SK-N-SH (cell line): Measurements from ENCODE around the gene BBS9. TPM values are rescaled to one million over a fixed set of nuclear protein-coding genes. Genes with fewer than 3 reads are reported as not detected.

Experiments used
- CTCF ChIA-PET: fragments of 300-600, 350-600 bp; formaldehyde crosslinking; extraction: SDS; loops from one replicate; lab custom pipeline; 2021; lab: Yijun Ruan, JAX
- POLR2A ChIA-PET: fragments of 350-600 bp; sonication (Branson Sonifier 250); formaldehyde crosslinking; extraction: SDS; loops from one replicate; lab custom pipeline; 2020; ENCODE audit warnings: antibody characterized with exemption, inconsistent platforms; lab: Yijun Ruan, JAX
- DNase-seq: peaks from one replicate; pipeline ENCODE4 v3.0.0; 2012
- H2AFZ ChIP-seq: fragments of 200-600 bp; sonication (generic); 2 replicates; pipeline ENCODE4 v1.8.1; 2016; ENCODE audit warnings: antibody characterized with exemption, mild to moderate bottlenecking, low read depth
- H3F3A ChIP-seq: fragments of 200-600 bp; sonication (generic); replicated peaks from 2 replicates; pipeline ENCODE3; 2016; ENCODE audit warnings: antibody characterized with exemption, mild to moderate bottlenecking; ENCODE audit not compliant: insufficient read depth
- H3K27ac ChIP-seq, 2 experiments: fragments of 200-500 bp in 1 of 2; fragments of 200-600 bp in 1 of 2; sonication (Bioruptor generic) in 1 of 2; sonication (generic), shearing (Covaris generic) in 1 of 2; 2 replicates each; pipeline versions ENCODE4 v1.5.1 to v1.6.1; 2014 to 2016; ENCODE audit warnings: low read depth in 2 of 2, inconsistent platforms in 1 of 2, low read length in 1 of 2, mild to moderate bottlenecking in 1 of 2, mixed read lengths in 1 of 2
- H3K27me3 ChIP-seq: fragments of 200-600 bp; sonication (generic), shearing (Covaris generic); 2 replicates; pipeline ENCODE4 v1.6.1; 2016; ENCODE audit warnings: mixed run types; ENCODE audit not compliant: insufficient read depth
- H3K36me3 ChIP-seq, 2 experiments: fragments of 200-500 bp in 1 of 2; fragments of 200-600 bp in 1 of 2; sonication (Bioruptor generic) in 1 of 2; sonication (generic) in 1 of 2; replicated peaks in 1 of 2; 2 replicates each; pipeline versions ENCODE3 to v1.5.1; 2014 to 2016; ENCODE audit warnings: low read length in 1 of 2, mild to moderate bottlenecking in 1 of 2; ENCODE audit not compliant: insufficient read depth in 2 of 2, control insufficient read depth in 1 of 2
- H3K4me1 ChIP-seq, 2 experiments: fragments of 200-500 bp in 1 of 2; fragments of 200-600 bp in 1 of 2; sonication (Bioruptor generic) in 1 of 2; sonication (generic), shearing (Covaris generic) in 1 of 2; 2 replicates each; pipeline versions ENCODE4 v1.5.1 to v1.6.1; 2014 to 2016; ENCODE audit warnings: low read depth in 1 of 2, low read length in 1 of 2, mixed run types in 1 of 2; ENCODE audit not compliant: insufficient read depth in 2 of 2, control insufficient read depth in 1 of 2
- H3K4me2 ChIP-seq: fragments of 200-600 bp; sonication (generic), shearing (Covaris generic); 2 replicates; pipeline ENCODE4 v1.6.1; 2017; ENCODE audit warnings: mixed run types
- H3K4me3 ChIP-seq, 2 experiments: fragments of 200-500 bp in 1 of 2; fragments of 200-600 bp in 1 of 2; sonication (Bioruptor generic) in 1 of 2; sonication (generic), shearing (Covaris generic) in 1 of 2; 2 replicates each; pipeline versions ENCODE4 v1.5.1 to v1.8.1; 2014 to 2016; ENCODE audit warnings: low read depth in 2 of 2, inconsistent platforms in 1 of 2, low read length in 1 of 2, mild to moderate bottlenecking in 1 of 2, mixed read lengths in 1 of 2, moderate library complexity in 1 of 2
- H3K79me2 ChIP-seq: fragments of 200-600 bp; sonication (generic); 2 replicates; pipeline ENCODE4 v1.8.1; 2017; ENCODE audit warnings: mild to moderate bottlenecking; ENCODE audit not compliant: insufficient read depth
- H3K9ac ChIP-seq: fragments of 200-600 bp; sonication (generic); 2 replicates; pipeline ENCODE4 v1.6.1; 2017; ENCODE audit warnings: mixed run types
- H3K9me2 ChIP-seq: fragments of 200-600 bp; sonication (generic); 2 replicates; pipeline ENCODE4 v1.6.1; 2017; ENCODE audit warnings: mixed run types
- H3K9me3 ChIP-seq: fragments of 200-600 bp; sonication (generic); 2 replicates; pipeline ENCODE4 v1.6.1; 2017; ENCODE audit warnings: mixed run types, mild to moderate bottlenecking, moderate library complexity
- H4K20me1 ChIP-seq: fragments of 200-600 bp; sonication (generic); 2 replicates; pipeline ENCODE4 v1.6.1; 2017; ENCODE audit warnings: mild to moderate bottlenecking, mixed run types; ENCODE audit not compliant: insufficient read depth
- GABPA ChIP-seq: IDR thresholded peaks from 2 replicates; pipeline ENCODE4 v1.4.0; 2012; ENCODE audit warnings: low read depth, mild to moderate bottlenecking
- GATA2 ChIP-seq: sonication (generic); formaldehyde crosslinking; IDR thresholded peaks from 2 replicates; pipeline ENCODE4 v1.5.0; 2020; ENCODE audit warnings: mild to moderate bottlenecking, missing genetic modification reagents
- IRF3 ChIP-seq: fragments of 150-350 bp; IDR thresholded peaks from 2 replicates; pipeline ENCODE4 v1.6.1; 2016; ENCODE audit warnings: mild to moderate bottlenecking, low read depth, low read length
- RFX5 ChIP-seq: IDR thresholded peaks from 2 replicates; pipeline ENCODE4 v1.6.1; 2012; ENCODE audit warnings: mild to moderate bottlenecking, improper control_type of control experiment, low read length
- TAF1 ChIP-seq: IDR thresholded peaks from 2 replicates; pipeline ENCODE4 v1.6.1; 2012; ENCODE audit warnings: low read depth, mild to moderate bottlenecking, low read length, moderate library complexity, borderline replicate concordance
- USF1 ChIP-seq: IDR thresholded peaks from 2 replicates; pipeline ENCODE4 v1.4.0; 2012; ENCODE audit warnings: low read depth, borderline replicate concordance
- ZBTB33 ChIP-seq: IDR thresholded peaks from 2 replicates; pipeline ENCODE4 v1.4.0; 2012; ENCODE audit warnings: low read depth, borderline replicate concordance
- WGBS: methylation state at CpG from one replicate; pipeline ENCODE4 v1.1.6; 2017; ENCODE audit warnings: low lambda C conversion rate; 5-methylcytosine and 5-hydroxymethylcytosine counted together
- polyA plus RNA-seq, 3 experiments: library from polyadenylated mRNA; depleted of rRNA; stranded (reverse); fragments of >200 nt; gene quantifications; 2 replicates each; pipeline ENCODE4 v1.2.3, GENCODE V29; 2012

BBS9 gene
- polyA plus RNA-seq, 1 of the 3 experiments (the other 2 are of a cell fraction), result 7.5 TPM

- ChIA-PET CTCF (no interaction called here), POLR2A (no interaction called here)
- Histone ChIP-seq H3K9me2 (no peaks in the 10 kb centered on the region), H2AFZ (no peak overlapping the region), H3K4me2 (no peak overlapping the region), H3K4me1 (no peaks in the 10 kb centered on the region), H3F3A (no peaks in the 10 kb centered on the region), H3K4me3 (no peak overlapping the region), H3K9me3 (peaks cover 14% of the 10 kb centered on the region; the same call in 1 of the 2 replicates), H3K79me2 (no peaks in the 10 kb centered on the region), H3K27me3 (no peaks in the 10 kb centered on the region), H4K20me1 (no peaks in the 10 kb centered on the region), H3K9ac (no peak overlapping the region), H3K27ac (no peak overlapping the region), H3K36me3 (peaks cover 0 to 4% of the 10 kb centered on the region in 2 experiments)
- TF ChIP-seq TAF1, result no peak
- DNase-seq, result no peak
- 22% methylated on average over 2 of the region's 2 CpGs for WGBS
These were observed 82.8 kb downstream of the BBS9 start for GRCh38 chr7:33212144-33212543.

GRCh38 chr7:33215992-33216391 is 86.6 kb downstream of the BBS9 start:
- Histone ChIP-seq H3F3A (peaks cover 1% of the 10 kb centered on the region), H3K4me2 (no peak overlapping the region), H3K36me3 (no peaks in the 10 kb centered on the region), H3K9me3 (no peaks in the 10 kb centered on the region), H2AFZ (no peak overlapping the region), H3K79me2 (no peaks in the 10 kb centered on the region), H3K4me3 (no peak overlapping the region), H3K27me3 (no peaks in the 10 kb centered on the region), H3K9me2 (no peaks in the 10 kb centered on the region), H4K20me1 (no peaks in the 10 kb centered on the region), H3K9ac (no peak overlapping the region), H3K4me1 (no peaks in the 10 kb centered on the region), H3K27ac (no peak overlapping the region)
- ChIA-PET POLR2A (no interaction called here), CTCF (interaction anchor here (0.7 kb wide), 1 partner anchor 27 kb away, joined by 3 read pairs; no protein-coding TSS in a partner anchor)
- TF ChIP-seq GABPA (no peak), ZBTB33 (no peak), RFX5 (no peak), IRF3 (no peak), USF1 (no peak), GATA2 (CRISPR knock-in tag) (no peak), TAF1 (no peak)
- 93% methylated on average over 1 of the region's 1 CpG for WGBS
- DNase-seq, result no peak
